ENCODE results near the gene SELENOO. TPM values are rescaled to one million over a fixed set of nuclear protein-coding genes. Genes with fewer than 3 reads are reported as not detected.
A peak's percentile ranks its signal among the peaks of the same experiment; 100 is the strongest.

Gene SELENOO
- total RNA-seq, 1 experiment from 2014 or later: 27.0 TPM

- no peak overlapping the region for H3K4me3 Mint-ChIP-seq
- H3K27me3 Mint-ChIP-seq (ENCODE audit: low read depth): peaks cover 5% of the 10 kb centered on the region
- TF ChIP-seq, protein P1, sequence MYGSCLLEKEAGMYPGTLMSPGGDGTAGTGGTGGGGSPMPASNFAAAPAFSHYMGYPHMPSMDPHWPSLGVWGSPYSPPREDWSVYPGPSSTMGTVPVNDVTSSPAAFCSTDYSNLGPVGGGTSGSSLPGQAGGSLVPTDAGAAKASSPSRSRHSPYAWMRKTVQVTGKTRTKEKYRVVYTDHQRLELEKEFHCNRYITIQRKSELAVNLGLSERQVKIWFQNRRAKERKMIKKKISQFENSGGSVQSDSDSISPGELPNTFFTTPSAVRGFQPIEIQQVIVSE (CRISPR knock-in tag; IDR thresholded peaks at IDR 0.05; ENCODE audit: borderline replicate concordance): no peak
- TF ChIP-seq RELA (CRISPR knock-in tag; IDR thresholded peaks at IDR 0.05; ENCODE audit: borderline replicate concordance) (no peak), ZNF232 (CRISPR knock-in tag; IDR thresholded peaks at IDR 0.05) (no peak), ZNF416 (CRISPR knock-in tag; IDR thresholded peaks at IDR 0.05) (no peak), ATF3 (CRISPR knock-in tag; conservative IDR thresholded peaks at IDR 0.05) (no peak)
- no peaks in the 10 kb centered on the region for H3K36me3 Mint-ChIP-seq
- ATAC-seq (no peak), DNase-seq (ENCODE audit: low spot score) (no peak)
- H3K9me3 Mint-ChIP-seq: no peaks in the 10 kb centered on the region
- no peak overlapping the region for H3K27ac Mint-ChIP-seq
- POLR2A ChIA-PET: no interaction called here
- peaks cover 3% of the 10 kb centered on the region; the same call in 1 of the 2 replicates for H3K4me1 Mint-ChIP-seq
- CTCF ChIA-PET: interaction anchor here (1.1 kb wide), 1 partner anchor 26 kb away, joined by 5 read pairs; no protein-coding TSS in a partner anchor
Measured at GRCh38 chr22:50175191-50175461, 25.7 kb upstream of the SELENOO start.

- DNase-seq (ENCODE audit: low spot score): no peak
- peak overlapping the region; percentile 27; the same call in 1 of the 2 replicates for H3K27ac Mint-ChIP-seq
- CTCF ChIA-PET: interaction anchor here (0.7 to 1.1 kb wide), 3 partner anchors 28 to 120 kb away, joined by 3 to 5 read pairs (median 4); no protein-coding TSS in a partner anchor
- H3K4me3 Mint-ChIP-seq: no peak overlapping the region
- POLR2A ChIA-PET: no interaction called here
- TF ChIP-seq HMGA2 (CRISPR knock-in tag; IDR thresholded peaks at IDR 0.05) (no peak), ATF6 (CRISPR knock-in tag; IDR thresholded peaks at IDR 0.05) (no peak), HMGXB4 (CRISPR knock-in tag; IDR thresholded peaks at IDR 0.05) (no peak), MXD4 (CRISPR knock-in tag; IDR thresholded peaks at IDR 0.05; ENCODE audit: borderline replicate concordance) (no peak)
- 0 out of 2 replicates have a peak, but pooled peaks cover under 1% of the 10 kb centered on the region for H3K4me1 Mint-ChIP-seq
- peaks cover 2% of the 10 kb centered on the region for H3K27me3 Mint-ChIP-seq (ENCODE audit: low read depth)
- no peaks in the 10 kb centered on the region for H3K9me3 Mint-ChIP-seq
- ATAC-seq: no peak
- H3K36me3 Mint-ChIP-seq: no peaks in the 10 kb centered on the region
Measured at GRCh38 chr22:50175921-50176849, 24.6 kb upstream of the SELENOO start.

DNA sequence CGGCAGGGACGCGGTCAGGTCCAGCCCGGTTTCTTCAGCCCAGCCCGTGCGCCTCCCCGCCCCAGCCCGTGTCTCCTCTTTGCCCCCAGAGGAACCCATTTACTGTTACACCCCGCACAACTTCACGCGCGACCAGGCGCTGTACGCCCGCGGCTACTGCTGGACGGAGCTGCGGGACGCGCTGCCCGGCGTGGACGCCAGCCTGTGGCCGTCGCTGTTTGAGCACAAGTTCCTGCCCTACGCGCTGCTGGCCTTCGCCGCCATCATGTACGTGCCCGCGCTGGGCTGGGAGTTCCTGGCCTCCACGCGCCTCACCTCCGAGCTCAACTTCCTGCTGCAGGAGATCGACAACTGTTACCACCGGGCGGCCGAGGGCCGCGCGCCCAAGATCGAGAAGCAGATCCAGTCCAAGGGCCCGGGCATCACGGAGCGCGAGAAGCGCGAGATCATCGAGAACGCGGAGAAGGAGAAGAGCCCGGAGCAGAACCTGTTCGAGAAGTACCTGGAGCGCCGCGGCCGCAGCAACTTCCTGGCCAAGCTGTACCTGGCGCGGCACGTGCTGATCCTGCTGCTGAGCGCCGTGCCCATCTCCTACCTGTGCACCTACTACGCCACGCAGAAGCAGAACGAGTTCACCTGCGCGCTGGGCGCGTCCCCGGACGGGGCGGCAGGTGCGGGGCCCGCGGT lies 23.8 kb upstream of the SELENOO start:
- no peaks in the 10 kb centered on the region for H3K9me3 Mint-ChIP-seq
- ChIA-PET CTCF (interaction anchor here (0.7 to 1.0 kb wide), 2 partner anchors 30 to 120 kb away, joined by 3 to 4 read pairs; no protein-coding TSS in a partner anchor), POLR2A (no interaction called here)
- TF ChIP-seq ATF3 (CRISPR knock-in tag; conservative IDR thresholded peaks at IDR 0.05) (no peak), GABPB1 (CRISPR knock-in tag; IDR thresholded peaks at IDR 0.05) (no peak), SMAD3 (CRISPR knock-in tag; IDR thresholded peaks at IDR 0.05; ENCODE audit: borderline replicate concordance) (no peak), NR2C2 (CRISPR knock-in tag; IDR thresholded peaks at IDR 0.05) (no peak)
- TF ChIP-seq, protein P2, sequence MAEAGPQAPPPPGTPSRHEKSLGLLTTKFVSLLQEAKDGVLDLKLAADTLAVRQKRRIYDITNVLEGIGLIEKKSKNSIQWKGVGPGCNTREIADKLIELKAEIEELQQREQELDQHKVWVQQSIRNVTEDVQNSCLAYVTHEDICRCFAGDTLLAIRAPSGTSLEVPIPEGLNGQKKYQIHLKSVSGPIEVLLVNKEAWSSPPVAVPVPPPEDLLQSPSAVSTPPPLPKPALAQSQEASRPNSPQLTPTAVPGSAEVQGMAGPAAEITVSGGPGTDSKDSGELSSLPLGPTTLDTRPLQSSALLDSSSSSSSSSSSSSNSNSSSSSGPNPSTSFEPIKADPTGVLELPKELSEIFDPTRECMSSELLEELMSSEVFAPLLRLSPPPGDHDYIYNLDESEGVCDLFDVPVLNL (CRISPR knock-in tag; IDR thresholded peaks at IDR 0.05; ENCODE audit: borderline replicate concordance, low read depth): no peak
- TF ChIP-seq, protein P3, sequence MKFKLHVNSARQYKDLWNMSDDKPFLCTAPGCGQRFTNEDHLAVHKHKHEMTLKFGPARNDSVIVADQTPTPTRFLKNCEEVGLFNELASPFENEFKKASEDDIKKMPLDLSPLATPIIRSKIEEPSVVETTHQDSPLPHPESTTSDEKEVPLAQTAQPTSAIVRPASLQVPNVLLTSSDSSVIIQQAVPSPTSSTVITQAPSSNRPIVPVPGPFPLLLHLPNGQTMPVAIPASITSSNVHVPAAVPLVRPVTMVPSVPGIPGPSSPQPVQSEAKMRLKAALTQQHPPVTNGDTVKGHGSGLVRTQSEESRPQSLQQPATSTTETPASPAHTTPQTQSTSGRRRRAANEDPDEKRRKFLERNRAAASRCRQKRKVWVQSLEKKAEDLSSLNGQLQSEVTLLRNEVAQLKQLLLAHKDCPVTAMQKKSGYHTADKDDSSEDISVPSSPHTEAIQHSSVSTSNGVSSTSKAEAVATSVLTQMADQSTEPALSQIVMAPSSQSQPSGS (CRISPR knock-in tag; IDR thresholded peaks at IDR 0.05; ENCODE audit: borderline replicate concordance, low read depth): no peak
- DNase-seq (ENCODE audit: low spot score): no peak
- no peak overlapping the region for H3K4me3 Mint-ChIP-seq
- no peaks in the 10 kb centered on the region for H3K27me3 Mint-ChIP-seq (ENCODE audit: low read depth)
- no peak overlapping the region for H3K27ac Mint-ChIP-seq
- H3K4me1 Mint-ChIP-seq: no peaks in the 10 kb centered on the region
- no peaks in the 10 kb centered on the region for H3K36me3 Mint-ChIP-seq
- no peak for ATAC-seq

Measured in WTC11 (cell line).